PC-9 (cell line): ENCODE results near the gene ADM5. TPM values are rescaled to one million over a fixed set of nuclear protein-coding genes. Genes with fewer than 3 reads are reported as not detected.

Experiments
- BruUV-seq: library from RNA; stranded (reverse); fragments of 400-500 nt; replicated peaks from 2 replicates; lab custom pipeline; 2021; lab: Mats Ljungman, UMichigan
- CTCF ChIA-PET: fragments of 300-600 bp; sonication (Branson Sonifier 250); formaldehyde crosslinking; loops from one replicate; lab custom pipeline; 2022; ENCODE audit warnings: antibody characterized with exemption; lab: Charles Lee
- POLR2A ChIA-PET: fragments of 300-600 bp; sonication (Branson Sonifier 250); formaldehyde crosslinking; loops from one replicate; lab custom pipeline; 2022; ENCODE audit warnings: antibody characterized with exemption; ENCODE audit not compliant: unreplicated experiment; lab: Charles Lee
- DNase-seq, 2 experiments: peaks; one replicate each; pipeline versions ENCODE4 v3.0.0 to v3.0.0-alpha.2; 2015 to 2022; ENCODE audit warnings: mixed read lengths in 1 of 2
- H2AFZ ChIP-seq: fragments of 200-600 bp; sonication (generic); 2 replicates; pipeline ENCODE4 v1.8.1; 2017; ENCODE audit warnings: antibody characterized with exemption
- H3F3A ChIP-seq: fragments of 200-600 bp; sonication (generic); 2 replicates; pipeline ENCODE4 v1.8.1; 2017; ENCODE audit warnings: antibody characterized with exemption, mild to moderate bottlenecking, low read depth; ENCODE audit not compliant: insufficient read depth
- H3K27ac ChIP-seq: fragments of 200-600 bp; sonication (generic); 2 replicates; pipeline ENCODE4 v1.6.1; 2016; ENCODE audit warnings: mixed run types
- H3K27me3 ChIP-seq: fragments of 200-600 bp; sonication (generic); 2 replicates; pipeline ENCODE4 v1.6.1; 2016; ENCODE audit warnings: low read depth, mixed run types; ENCODE audit not compliant: insufficient read depth
- H3K36me3 ChIP-seq: fragments of 200-600 bp; sonication (generic); 2 replicates; pipeline ENCODE4 v1.6.1; 2016; ENCODE audit warnings: low read depth, mixed run types
- H3K4me1 ChIP-seq: fragments of 200-600 bp; sonication (generic); replicated peaks from 2 replicates; pipeline ENCODE4 v1.6.1; 2016; ENCODE audit warnings: mixed run types; ENCODE audit not compliant: insufficient read depth
- H3K4me2 ChIP-seq: fragments of 200-600 bp; sonication (generic); 2 replicates; pipeline ENCODE4 v1.6.1; 2017; ENCODE audit warnings: mixed run types
- H3K4me3 ChIP-seq: fragments of 200-600 bp; sonication (generic); 2 replicates; pipeline ENCODE4 v1.6.1; 2016; ENCODE audit warnings: mixed run types
- H3K79me2 ChIP-seq: fragments of 200-600 bp; sonication (generic); 2 replicates; pipeline ENCODE4 v1.6.1; 2017; ENCODE audit warnings: low read depth, mixed run types
- H3K9me2 ChIP-seq: fragments of 200-600 bp; sonication (generic); 2 replicates; pipeline ENCODE4 v1.8.1; 2017; ENCODE audit warnings: mild to moderate bottlenecking; ENCODE audit not compliant: insufficient read depth
- H3K9me3 ChIP-seq: fragments of 200-600 bp; sonication (generic); 2 replicates; pipeline ENCODE4 v1.8.1; 2016; ENCODE audit warnings: low read depth; ENCODE audit not compliant: insufficient read depth
- H4K20me1 ChIP-seq: fragments of 200-600 bp; sonication (generic); 2 replicates; pipeline ENCODE4 v1.8.1; 2017; ENCODE audit not compliant: insufficient read depth
- CTCF ChIP-seq: fragments of 200-600 bp; sonication (generic); conservative IDR thresholded peaks from 2 replicates; pipeline ENCODE4 v1.6.1; 2017; ENCODE audit warnings: mixed run types, antibody characterized with exemption, mild to moderate bottlenecking, moderate library complexity
- EZH2 ChIP-seq: fragments of 200-600 bp; sonication (generic); IDR thresholded peaks from 2 replicates; pipeline ENCODE4 v1.8.0; 2017; ENCODE audit warnings: antibody characterized with exemption, low read depth
- intact Hi-C: fragments of 100-400 bp; cut with micrococcal nuclease; formaldehyde crosslinking; loops from one replicate; pipeline ENCODE4 v1.10.0; 2022; ENCODE audit not compliant: unreplicated experiment
- total RNA-seq: library from RNA; stranded (reverse); gene quantifications from 2 replicates; pipeline ENCODE4 v1.2.3, GENCODE V29; 2021

The ADM5 gene
- total RNA-seq, 1 experiment from 2014 or later = 14.2 TPM

GRCh38 chr19:49641688-49642491 lies 47.5 kb upstream of the ADM5 start, which contains the start of gene SCAF1:
Gene SCAF1, plus strand, starts transcription at chr19:49642209. Its CDS starts 2,818 bp downstream, at chr19:49645027.
- Histone ChIP-seq H3K4me3 (peak within 1 kb of the TSS; percentile 97), H4K20me1 (peaks cover 21% of the 10 kb centered on the region), H2AFZ (peak within 1 kb of the TSS; percentile 84), H3K9me2 (no peaks in the 10 kb centered on the region), H3K9me3 (no peaks in the 10 kb centered on the region), H3K4me1 (peaks cover 37% of the 10 kb centered on the region), H3K27me3 (no peaks in the 10 kb centered on the region), H3K36me3 (peaks cover 11% of the 10 kb centered on the region), H3K79me2 (peaks cover 52% of the 10 kb centered on the region), H3K27ac (peak within 1 kb of the TSS; percentile 100), H3F3A (peaks cover 15% of the 10 kb centered on the region), H3K4me2 (peak within 1 kb of the TSS; percentile 99)
- ChIA-PET CTCF (interaction anchor here (0.6 to 1.1 kb wide), 2 partner anchors 66 to 72 kb away, joined by 3 read pairs; no protein-coding TSS in a partner anchor), POLR2A (interaction anchor here (0.5 to 2.4 kb wide), 17 partner anchors 16 to 1255 kb away, joined by 3 to 25 read pairs (median 5); partner anchors contain the start of genes IRF3 and NOSIP)
- DNase-seq = peak; percentile 96 to 100
- BruUV-seq = no TSS peak
- intact Hi-C loops = loop anchor here (1.0 to 10.0 kb wide), 7 partner anchors 22 to 770 kb away; partner anchors contain the start of genes AKT1S1, ALDH16A1, GYS1 and NOSIP
- no peak for TF ChIP-seq EZH2
- TF ChIP-seq CTCF = no peak

GRCh38 chr19:49642492-49643035 lies 46.8 kb upstream of the ADM5 start:
- ChIA-PET CTCF (interaction anchor here (1.1 kb wide), 1 partner anchor 72 kb away, joined by 3 read pairs; no protein-coding TSS in a partner anchor), POLR2A (interaction anchor here (0.6 to 2.4 kb wide), 9 partner anchors 15 to 1254 kb away, joined by 3 to 25 read pairs (median 6); partner anchors contain the start of gene IRF3)
- BruUV-seq = TSS peak; percentile 0
- H2AFZ ChIP-seq = peak overlapping the region; percentile 84
- H3K4me1 ChIP-seq = peaks cover 37% of the 10 kb centered on the region
- peaks cover 58% of the 10 kb centered on the region for H3K79me2 ChIP-seq
- peak overlapping the region; percentile 65 for H3K27ac ChIP-seq
- no peaks in the 10 kb centered on the region for H3K9me3 ChIP-seq
- peak overlapping the region; percentile 97 for H3K4me3 ChIP-seq
- H4K20me1 ChIP-seq = peaks cover 26% of the 10 kb centered on the region
- no peak for DNase-seq
- intact Hi-C loops = loop anchor here (1.0 to 10.0 kb wide), 3 partner anchors 22 to 770 kb away; partner anchors contain the start of genes GYS1, PPP1R15A and RUVBL2
- H3K9me2 ChIP-seq = no peaks in the 10 kb centered on the region
- peaks cover 11% of the 10 kb centered on the region for H3K36me3 ChIP-seq
- H3K27me3 ChIP-seq = no peaks in the 10 kb centered on the region
- TF ChIP-seq EZH2 = no peak
- H3K4me2 ChIP-seq = peak overlapping the region; percentile 99
- peaks cover 21% of the 10 kb centered on the region for H3F3A ChIP-seq

- peak overlapping the region; percentile 97; the same call in 1 of the 2 replicates for H3K4me3 ChIP-seq
- H3K36me3 ChIP-seq = peaks cover 11% of the 10 kb centered on the region
- peaks cover 28% of the 10 kb centered on the region for H3K4me1 ChIP-seq
- H3K27ac ChIP-seq = 0 out of 2 replicates have a peak overlapping the region, but pooled peaks have one; percentile 65
- no TSS peak for BruUV-seq
- no peaks in the 10 kb centered on the region for H3K9me3 ChIP-seq
- TF ChIP-seq CTCF (no peak), EZH2 (no peak)
- H4K20me1 ChIP-seq = peaks cover 31% of the 10 kb centered on the region
- no peaks in the 10 kb centered on the region for H3K9me2 ChIP-seq
- ChIA-PET POLR2A (no interaction called here), CTCF (no interaction called here)
- intact Hi-C loops = loop anchor here (5.0 to 10.0 kb wide), 2 partner anchors 649 to 771 kb away; partner anchors contain the start of genes GYS1, PPP1R15A and RUVBL2
- H3K4me2 ChIP-seq = peak overlapping the region; percentile 99
- peaks cover 24% of the 10 kb centered on the region for H3F3A ChIP-seq
- H3K27me3 ChIP-seq = no peaks in the 10 kb centered on the region
- no peak for DNase-seq
- H3K79me2 ChIP-seq = peaks cover 63% of the 10 kb centered on the region
- H2AFZ ChIP-seq = no peak overlapping the region
Observed at GRCh38 chr19:49643466-49643865, 45.9 kb upstream of the ADM5 start.
